T-cell (primary cell): Measurements from ENCODE around the gene CACNB2. TPM values are rescaled to one million over a fixed set of nuclear protein-coding genes. Genes with fewer than 3 reads are reported as not detected.

Source experiments
- ATAC-seq, 4 experiments: fragments of 200-7000 bp in 3 of 4; fragments of 150-1000 bp in 1 of 4; cut with Tn5 transposase; replicated peaks in 1 of 4; 1 replicate in 3 of 4; 2 replicates in 1 of 4; pipeline ENCODE4 v1.10.0; 2021; ENCODE audit warnings: moderate library complexity in 3 of 4, mild to moderate bottlenecking in 2 of 4, moderate number of reproducible peaks in 1 of 4
- CTCF ChIA-PET, 2 donors: fragments of 300-600 bp; sonication (Branson Sonifier 250); formaldehyde crosslinking; loops; one replicate each; lab custom pipeline; 2022; ENCODE audit warnings: antibody characterized with exemption in 2 of 2; lab: Charles Lee
- POLR2A ChIA-PET, 2 donors: fragments of 300-600 bp; sonication (Branson Sonifier 250); formaldehyde crosslinking; loops; one replicate each; lab custom pipeline; 2022; ENCODE audit warnings: antibody characterized with exemption in 2 of 2; lab: Charles Lee
- DNase-seq, 35 experiments: peaks; one replicate each; pipeline versions ENCODE4 v3.0.0 to v3.0.0-alpha.2; 2013 to 2023
- H3K27ac ChIP-seq: one replicate; pipeline ENCODE4 v1.5.1; 2013; ENCODE audit warnings: low read length
- H3K27me3 ChIP-seq, 2 experiments: replicated peaks in 1 of 2; 1 replicate in 1 of 2; 2 replicates in 1 of 2; pipeline versions ENCODE4 v1.6.1 to v1.7.0; 2013; ENCODE audit warnings: low read length in 1 of 2, mixed read lengths in 1 of 2; ENCODE audit not compliant: control insufficient read depth in 2 of 2, insufficient read depth in 2 of 2; ENCODE audit errors: extremely low read depth in 1 of 2
- H3K36me3 ChIP-seq, 2 donors: 1 replicate in 1 of 2; 2 replicates in 1 of 2; pipeline versions ENCODE4 v1.6.1 to v1.7.0; 2013; ENCODE audit warnings: low read length in 1 of 2; ENCODE audit not compliant: control insufficient read depth in 2 of 2, insufficient read depth in 1 of 2; ENCODE audit errors: extremely low read depth in 1 of 2
- H3K4me1 ChIP-seq, 2 experiments: 1 replicate in 1 of 2; 2 replicates in 1 of 2; pipeline versions ENCODE4 v1.6.1 to v1.7.0; 2013; ENCODE audit warnings: low read length in 2 of 2, mixed read lengths in 1 of 2; ENCODE audit not compliant: insufficient read depth in 2 of 2, control insufficient read depth in 1 of 2; ENCODE audit errors: extremely low read depth in 1 of 2
- H3K4me3 ChIP-seq, 2 donors: 1 replicate in 1 of 2; 2 replicates in 1 of 2; pipeline versions ENCODE4 v1.5.1 to v1.7.0; 2013; ENCODE audit warnings: mild to moderate bottlenecking in 2 of 2, low read length in 1 of 2, moderate library complexity in 1 of 2; ENCODE audit not compliant: control insufficient read depth in 1 of 2; ENCODE audit errors: extremely low read depth in 1 of 2
- H3K9me3 ChIP-seq: 2 replicates; pipeline ENCODE4 v1.7.0; 2013
- H3K27ac Mint-ChIP-seq, 2 donors: one replicate each; pipeline ENCODE4 v1.8.0; 2020 to 2021; ENCODE audit warnings: mild to moderate bottlenecking in 2 of 2, mixed read lengths in 2 of 2
- H3K27me3 Mint-ChIP-seq, 2 donors: one replicate each; pipeline ENCODE4 v1.8.0; 2021 to 2022; ENCODE audit warnings: mixed read lengths in 2 of 2
- H3K36me3 Mint-ChIP-seq: one replicate; pipeline ENCODE4 v1.8.0; 2021; ENCODE audit warnings: mixed read lengths
- H3K4me1 Mint-ChIP-seq, 3 donors: one replicate each; pipeline ENCODE4 v1.8.0; 2020 to 2022; ENCODE audit warnings: mixed read lengths in 3 of 3, mild to moderate bottlenecking in 1 of 3
- H3K4me3 Mint-ChIP-seq, 3 donors: one replicate each; pipeline ENCODE4 v1.8.0; 2020 to 2022; ENCODE audit warnings: mild to moderate bottlenecking in 3 of 3, mixed read lengths in 3 of 3, moderate library complexity in 3 of 3
- H3K9me3 Mint-ChIP-seq, 3 donors: one replicate each; pipeline ENCODE4 v1.8.0; 2020 to 2022; ENCODE audit warnings: mixed read lengths in 3 of 3
- WGBS: methylation state at CpG from one replicate; pipeline ENCODE4 v1.1.5; 2013; ENCODE audit warnings: missing lambda C conversion rate; ENCODE audit not compliant: insufficient coverage; 5-methylcytosine and 5-hydroxymethylcytosine counted together
- total RNA-seq, 35 experiments: library from RNA in 6 of 35; stranded (reverse) in 6 of 35; fragments of 120-200 nt in 1 of 35; gene quantifications; one replicate each; pipeline versions ENCODE4 v1.2.1 to v1.2.4 and lab custom pipeline; 2013 to 2026

CACNB2 gene
- total RNA-seq, 5 donors from 2014 or later (not counting 1 experiment from before 2014, with no cell fraction given): not detected

GRCh38 chr10:18364987-18365775 lies 225.0 kb downstream of the CACNB2 start:
- ChIA-PET CTCF (no interaction called here), POLR2A (no interaction called here)
- WGBS: 92% methylated on average over 2 of the region's 4 CpGs
- Mint-ChIP-seq H3K27me3 (no peaks in the 10 kb centered on the region), H3K4me3 (no peak overlapping the region), H3K27ac (no peak overlapping the region), H3K4me1 (no peaks in the 10 kb centered on the region), H3K36me3 (no peaks in the 10 kb centered on the region), H3K9me3 (peaks cover 0 to 3% (median 0%) of the 10 kb centered on the region in 3 donors)
- ATAC-seq (no peak), DNase-seq (no peak)
- Histone ChIP-seq H3K36me3 (no peaks in the 10 kb centered on the region), H3K27ac (no peak overlapping the region), H3K4me3 (no peak overlapping the region), H3K27me3 (no peaks in the 10 kb centered on the region), H3K4me1 (no peaks in the 10 kb centered on the region), H3K9me3 (no peaks in the 10 kb centered on the region)

GRCh38 chr10:18367840-18368239 lies 227.6 kb downstream of the CACNB2 start:
- Histone ChIP-seq H3K27ac (no peak overlapping the region), H3K36me3 (no peaks in the 10 kb centered on the region), H3K4me3 (no peak overlapping the region), H3K4me1 (no peaks in the 10 kb centered on the region), H3K9me3 (no peaks in the 10 kb centered on the region), H3K27me3 (no peaks in the 10 kb centered on the region)
- no peaks in the 10 kb centered on the region for H3K4me1 Mint-ChIP-seq
- no peaks in the 10 kb centered on the region for H3K36me3 Mint-ChIP-seq
- ATAC-seq: no peak
- H3K27me3 Mint-ChIP-seq: no peaks in the 10 kb centered on the region
- 60% methylated on average over 1 of the region's 5 CpGs for WGBS
- ChIA-PET POLR2A (no interaction called here), CTCF (no interaction called here)
- peaks cover 0 to 3% (median 0%) of the 10 kb centered on the region in 3 donors for H3K9me3 Mint-ChIP-seq
- no peak overlapping the region for H3K4me3 Mint-ChIP-seq
- H3K27ac Mint-ChIP-seq: no peak overlapping the region
- DNase-seq: no peak

- peaks cover 0 to 3% (median 0%) of the 10 kb centered on the region in 3 donors for H3K9me3 Mint-ChIP-seq
- no peak for DNase-seq
- no peaks in the 10 kb centered on the region for H3K36me3 Mint-ChIP-seq
- H3K27ac Mint-ChIP-seq: no peak overlapping the region
- H3K27ac ChIP-seq: no peak overlapping the region
- POLR2A ChIA-PET: no interaction called here
- no peaks in the 10 kb centered on the region for H3K36me3 ChIP-seq
- CTCF ChIA-PET: no interaction called here
- ATAC-seq: no peak
- no peak overlapping the region for H3K4me3 ChIP-seq
- no peaks in the 10 kb centered on the region for H3K9me3 ChIP-seq
- H3K4me3 Mint-ChIP-seq: no peak overlapping the region
- H3K27me3 ChIP-seq: no peaks in the 10 kb centered on the region
- no peaks in the 10 kb centered on the region for H3K4me1 ChIP-seq
- H3K27me3 Mint-ChIP-seq: no peaks in the 10 kb centered on the region
- H3K4me1 Mint-ChIP-seq: no peaks in the 10 kb centered on the region
- no CpG with 5 or more reads among the region's 3 CpGs for WGBS
Measured at GRCh38 chr10:18368273-18368672, 228.0 kb downstream of the CACNB2 start.

GRCh38 chr10:18368682-18369081 lies 228.5 kb downstream of the CACNB2 start:
- Histone ChIP-seq H3K4me1 (no peaks in the 10 kb centered on the region), H3K4me3 (no peak overlapping the region), H3K9me3 (no peaks in the 10 kb centered on the region), H3K27ac (no peak overlapping the region), H3K36me3 (no peaks in the 10 kb centered on the region), H3K27me3 (no peaks in the 10 kb centered on the region)
- H3K36me3 Mint-ChIP-seq: no peaks in the 10 kb centered on the region
- DNase-seq: no peak
- H3K4me1 Mint-ChIP-seq: no peaks in the 10 kb centered on the region
- no CpG with 5 or more reads among the region's 1 CpG for WGBS
- no peaks in the 10 kb centered on the region for H3K27me3 Mint-ChIP-seq
- ChIA-PET POLR2A (no interaction called here), CTCF (no interaction called here)
- no peak overlapping the region for H3K27ac Mint-ChIP-seq
- no peak for ATAC-seq
- H3K9me3 Mint-ChIP-seq: peaks cover 0 to 3% (median 0%) of the 10 kb centered on the region in 3 donors
- no peak overlapping the region for H3K4me3 Mint-ChIP-seq

GRCh38 chr10:18369859-18370473 lies 229.7 kb downstream of the CACNB2 start:
- Mint-ChIP-seq H3K36me3 (no peaks in the 10 kb centered on the region), H3K27ac (no peak overlapping the region), H3K9me3 (no peaks in the 10 kb centered on the region), H3K4me3 (no peak overlapping the region), H3K4me1 (no peaks in the 10 kb centered on the region), H3K27me3 (no peaks in the 10 kb centered on the region)
- Histone ChIP-seq H3K27ac (no peak overlapping the region), H3K4me1 (no peaks in the 10 kb centered on the region), H3K9me3 (no peaks in the 10 kb centered on the region), H3K36me3 (no peaks in the 10 kb centered on the region), H3K27me3 (no peaks in the 10 kb centered on the region), H3K4me3 (no peak overlapping the region)
- DNase-seq: no peak
- CTCF ChIA-PET: no interaction called here
- POLR2A ChIA-PET: no interaction called here
- 100% methylated on average over 1 of the region's 4 CpGs for whole genome bisulfite sequencing
- no peak for ATAC-seq

GRCh38 chr10:18376650-18377049 lies 236.4 kb downstream of the CACNB2 start:
- H3K27ac ChIP-seq: no peak overlapping the region
- H3K4me3 Mint-ChIP-seq: no peak overlapping the region
- H3K9me3 Mint-ChIP-seq: peaks cover 3 to 7% (median 5%) of the 10 kb centered on the region in 3 donors
- H3K9me3 ChIP-seq: no peaks in the 10 kb centered on the region
- ChIA-PET POLR2A (no interaction called here), CTCF (interaction anchor here in 1 of 2 donors (0.6 kb wide), 1 partner anchor 1659 kb away, joined by 3 read pairs; no protein-coding TSS in a partner anchor)
- H3K4me1 ChIP-seq: no peaks in the 10 kb centered on the region
- no peak overlapping the region for H3K27ac Mint-ChIP-seq
- H3K27me3 Mint-ChIP-seq: peaks cover 0 to 5% of the 10 kb centered on the region in 2 donors
- no peaks in the 10 kb centered on the region for H3K4me1 Mint-ChIP-seq
- H3K4me3 ChIP-seq: no peak overlapping the region
- DNase-seq (no peak), ATAC-seq (no peak)
- no peaks in the 10 kb centered on the region for H3K27me3 ChIP-seq
- WGBS: 23% methylated on average over 2 of the region's 5 CpGs
- H3K36me3 ChIP-seq: no peaks in the 10 kb centered on the region
- H3K36me3 Mint-ChIP-seq: no peaks in the 10 kb centered on the region
